Hematopoietic multipotent progenitor cell treated with erythropoietin and hydrocortisone succinate and interleukin-3 and kit ligand, for 15 days (in vitro differentiated cells): ENCODE measurements around the gene GTF3A.
"Not testable (repeated sequence)": the region's sequence is repeated elsewhere in the genome, so short reads cannot be mapped to it uniquely, and the experiment has no call there.

Experiments used
- DNase-seq: peaks from one replicate; pipeline ENCODE4 v3.0.0-alpha.2; 2015; ENCODE audit warnings: low spot score

The GTF3A gene

GRCh38 chr13:27424246-27425157 is at the start of gene GTF3A:
TSS of gene GTF3A (plus strand) at chr13:27424619.
- DNase-seq = peak; percentile 91

GRCh38 chr13:27374650-27375049 is 49.8 kb upstream of the GTF3A start:
- DNase-seq = peak; percentile 75

- peak; percentile 66 for DNase-seq
Measured at GRCh38 chr13:27375686-27376326, 48.6 kb upstream of the GTF3A start.

GRCh38 chr13:27379126-27379525 is 45.3 kb upstream of the GTF3A start:
- DNase-seq = no peak

- peak; percentile 24 for DNase-seq
Measured at GRCh38 chr13:27379694-27380641, 44.5 kb upstream of the GTF3A start.

GRCh38 chr13:27381601-27382000 is 42.8 kb upstream of the GTF3A start:
- no peak for DNase-seq

GRCh38 chr13:27383104-27383921 is 41.1 kb upstream of the GTF3A start:
- DNase-seq = no peak

- DNase-seq = no peak
Measured at GRCh38 chr13:27384285-27384684, 40.1 kb upstream of the GTF3A start.

- DNase-seq = no peak
Measured at GRCh38 chr13:27388241-27388640, 36.2 kb upstream of the GTF3A start.

GRCh38 chr13:27389891-27390290 is 34.5 kb upstream of the GTF3A start:
- DNase-seq = no peak

GRCh38 chr13:27391471-27391870 is 32.9 kb upstream of the GTF3A start:
- DNase-seq = no peak

- no peak for DNase-seq
Measured at GRCh38 chr13:27393101-27393500, 31.3 kb upstream of the GTF3A start.

- DNase-seq = no peak
Measured at GRCh38 chr13:27395007-27395510, 29.4 kb upstream of the GTF3A start.

- DNase-seq = no peak
Measured at GRCh38 chr13:27396252-27396846, 28.1 kb upstream of the GTF3A start.

- no peak for DNase-seq
Measured at GRCh38 chr13:27398360-27398759, 26.1 kb upstream of the GTF3A start.

- not testable (repeated sequence) for DNase-seq
Measured at GRCh38 chr13:27400405-27400804, 24.0 kb upstream of the GTF3A start.

- no peak for DNase-seq
Measured at GRCh38 chr13:27401210-27401609, 23.2 kb upstream of the GTF3A start.

GRCh38 chr13:27403203-27403678 is 21.2 kb upstream of the GTF3A start:
- no peak for DNase-seq

- DNase-seq = no peak
Measured at GRCh38 chr13:27403727-27404385, 20.6 kb upstream of the GTF3A start.

GRCh38 chr13:27404680-27405079 is 19.7 kb upstream of the GTF3A start:
- DNase-seq = no peak
